ES-I3 (cell line): Measurements from ENCODE around the gene SDCCAG8.

Experiments used
- H3K36me3 ChIP-seq: 2 replicates; pipeline ENCODE4 v1.6.1; 2013; ENCODE audit warnings: mild to moderate bottlenecking, low read length, control low read depth, moderate library complexity; ENCODE audit not compliant: insufficient read depth
- H3K4me1 ChIP-seq: 2 replicates; pipeline ENCODE4 v1.6.1; 2013; ENCODE audit warnings: mild to moderate bottlenecking, control low read depth, low read length; ENCODE audit not compliant: insufficient read depth
- H3K9ac ChIP-seq: 2 replicates; pipeline ENCODE4 v1.6.1; 2013; ENCODE audit warnings: low read depth, mild to moderate bottlenecking, low read length, moderate library complexity
- H3K9me3 ChIP-seq: 2 replicates; pipeline ENCODE4 v1.6.1; 2013; ENCODE audit warnings: mild to moderate bottlenecking, low read length, moderate library complexity; ENCODE audit not compliant: control insufficient read depth, insufficient read depth

SDCCAG8 gene

DNA sequence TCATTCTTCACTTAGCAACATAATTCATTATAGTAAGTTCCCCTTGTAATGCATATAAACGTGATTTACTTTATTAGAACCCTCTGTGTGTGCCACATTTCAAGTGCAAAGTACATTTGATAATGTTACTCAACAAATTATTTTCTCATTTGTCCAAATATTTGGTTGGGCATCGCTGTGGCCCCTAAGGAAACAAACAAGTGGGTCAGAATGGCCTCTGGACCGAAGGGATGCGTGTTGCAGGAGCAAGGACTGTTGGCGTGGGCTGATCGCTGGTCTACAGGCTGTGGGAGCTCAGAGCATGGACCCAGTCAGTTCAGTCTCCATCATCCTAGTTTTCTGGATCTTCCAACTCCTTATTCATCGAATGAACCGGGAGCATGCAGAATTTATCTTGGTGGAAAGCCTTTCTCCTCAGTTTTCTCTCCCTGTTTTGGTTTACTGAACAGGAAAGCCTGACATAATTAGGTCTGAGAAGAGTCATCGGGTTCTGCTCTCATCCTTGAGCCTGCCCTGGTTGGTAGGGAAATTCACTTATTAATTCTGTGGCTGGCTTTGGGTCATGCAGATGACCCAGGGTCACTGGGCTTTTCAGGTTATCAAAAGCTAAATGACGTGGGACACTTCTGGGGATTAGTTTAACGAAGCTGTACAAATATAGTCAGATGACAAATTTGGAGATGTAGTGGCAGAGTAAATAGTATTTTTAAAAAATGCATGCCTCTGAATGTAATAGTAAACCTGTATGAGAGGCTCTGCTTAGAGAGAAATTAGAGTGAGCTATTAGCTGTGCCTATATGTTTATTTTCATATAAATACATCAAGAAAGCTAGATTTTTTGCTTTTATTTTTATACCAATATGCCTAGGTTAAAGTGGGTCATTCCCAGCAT, 200.2 kb downstream of the SDCCAG8 start:
- no peaks in the 10 kb centered on the region for H3K36me3 ChIP-seq
- H3K9ac ChIP-seq, result no peak overlapping the region
- H3K4me1 ChIP-seq, result 0 out of 2 replicates have a peak, but pooled peaks cover 3% of the 10 kb centered on the region
- H3K9me3 ChIP-seq, result no peaks in the 10 kb centered on the region

DNA sequence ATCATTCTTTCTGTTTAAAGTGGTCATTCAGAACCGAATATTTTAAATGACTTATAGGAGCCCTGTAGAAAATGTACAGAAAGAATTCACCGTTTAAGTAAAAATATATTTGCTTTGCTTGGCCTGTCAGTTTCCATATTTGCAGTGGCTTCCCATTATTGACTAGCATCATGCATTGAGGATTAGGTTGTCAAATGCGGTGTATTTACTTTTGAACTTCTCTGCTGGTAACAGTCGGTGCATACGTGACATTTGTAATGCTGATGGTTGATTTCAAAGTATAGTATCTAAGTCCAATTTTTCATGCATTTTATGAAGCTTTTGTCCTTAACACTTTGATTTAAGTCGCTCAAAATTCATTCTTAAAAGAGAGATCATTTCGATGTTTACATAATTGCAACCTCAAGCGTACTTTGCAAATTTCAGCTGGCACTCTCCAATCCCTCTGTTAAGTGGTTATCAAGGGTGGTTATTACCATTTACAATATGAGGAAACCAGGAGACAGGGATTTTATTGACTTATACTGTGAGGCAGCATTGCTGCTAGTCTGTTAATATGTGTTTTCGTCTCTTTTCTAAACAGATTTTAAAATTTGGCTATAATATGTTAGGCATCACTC, 201.6 kb downstream of the SDCCAG8 start:
- Histone ChIP-seq H3K4me1 (no peaks in the 10 kb centered on the region), H3K9ac (no peak overlapping the region), H3K36me3 (no peaks in the 10 kb centered on the region), H3K9me3 (no peaks in the 10 kb centered on the region)

DNA sequence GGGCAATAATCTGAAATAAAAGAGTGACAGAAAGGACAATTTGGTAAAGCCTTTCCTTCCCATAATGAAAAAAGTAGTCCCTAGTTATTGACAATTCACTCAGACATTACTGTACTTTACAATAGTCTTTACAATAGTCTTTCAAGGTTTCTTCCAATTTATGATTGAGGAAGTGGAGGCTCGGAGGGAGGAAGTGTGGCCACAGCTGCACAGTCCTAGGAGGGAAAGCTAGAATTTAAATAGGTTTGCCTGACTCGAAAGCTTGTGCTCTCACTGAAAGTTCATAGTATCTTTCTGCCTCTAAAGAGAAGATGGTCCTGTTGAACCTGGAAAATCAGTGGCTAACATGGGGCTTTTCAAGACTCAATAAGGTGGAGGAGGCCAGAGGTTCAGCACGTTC, 203.2 kb downstream of the SDCCAG8 start:
- H3K9ac ChIP-seq, result no peak overlapping the region

DNA sequence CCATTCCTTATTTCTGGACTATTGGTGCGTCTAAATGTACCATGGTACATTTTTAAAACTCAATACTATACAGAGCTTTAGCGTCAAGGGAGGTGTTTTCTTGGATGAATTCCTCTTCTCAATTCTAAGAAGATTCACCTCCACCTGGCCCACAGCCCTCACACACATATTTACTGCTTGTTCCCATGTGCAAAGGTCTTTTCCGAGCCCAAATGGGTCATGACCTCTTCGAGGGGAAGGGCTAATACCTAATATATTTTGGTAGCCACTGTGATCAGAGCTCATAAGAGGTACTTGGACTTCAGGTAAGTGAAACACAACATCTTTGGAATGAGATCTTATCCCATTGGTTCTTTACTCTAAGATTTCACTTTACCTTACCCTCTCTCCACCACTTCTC, 205.9 kb downstream of the SDCCAG8 start:
- Histone ChIP-seq H3K36me3 (no peaks in the 10 kb centered on the region), H3K9me3 (no peaks in the 10 kb centered on the region), H3K4me1 (no peaks in the 10 kb centered on the region), H3K9ac (no peak overlapping the region)

More for the DNA sequence above, 203.2 kb downstream of the SDCCAG8 start:
- Histone ChIP-seq H3K9me3 (no peaks in the 10 kb centered on the region), H3K36me3 (no peaks in the 10 kb centered on the region), H3K4me1 (no peaks in the 10 kb centered on the region)

DNA sequence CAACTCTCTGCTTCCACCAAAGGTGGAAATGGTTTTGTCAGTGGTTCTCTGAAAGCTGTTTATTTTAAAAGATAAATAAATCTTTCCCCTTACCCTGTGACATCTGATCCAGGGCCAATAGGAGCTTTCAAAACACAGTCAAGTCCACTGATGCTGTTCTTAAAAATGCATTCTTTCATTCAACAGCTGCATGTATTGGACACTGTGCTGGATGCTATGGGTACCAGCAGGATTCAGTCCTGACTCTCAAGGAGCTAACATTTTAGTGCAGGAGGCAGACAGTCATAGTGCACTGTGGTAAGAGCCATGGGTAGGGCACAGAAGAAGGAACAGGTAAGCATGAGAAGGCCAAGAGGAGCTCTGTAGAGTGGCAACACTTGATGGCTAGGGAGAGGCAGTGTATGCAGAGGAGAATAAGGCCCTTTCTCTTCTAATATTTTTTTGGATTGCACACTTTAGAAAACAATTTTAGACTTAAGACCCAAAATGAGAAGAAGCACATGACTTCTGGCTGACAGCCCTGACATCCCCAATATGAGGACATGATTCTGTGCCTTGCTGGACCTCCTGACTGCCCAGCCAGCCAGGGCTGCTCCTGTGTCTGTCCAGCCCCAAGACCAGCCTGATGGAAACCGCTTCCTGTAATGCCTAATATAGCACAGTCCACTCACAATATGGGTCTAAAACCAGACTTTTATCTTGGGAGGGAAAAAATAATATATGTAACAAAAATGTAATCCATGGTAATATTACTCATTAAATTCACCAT, 207.3 kb downstream of the SDCCAG8 start:
- H3K36me3 ChIP-seq, result no peaks in the 10 kb centered on the region
- no peaks in the 10 kb centered on the region for H3K4me1 ChIP-seq
- H3K9ac ChIP-seq, result no peak overlapping the region
- H3K9me3 ChIP-seq, result no peaks in the 10 kb centered on the region

DNA sequence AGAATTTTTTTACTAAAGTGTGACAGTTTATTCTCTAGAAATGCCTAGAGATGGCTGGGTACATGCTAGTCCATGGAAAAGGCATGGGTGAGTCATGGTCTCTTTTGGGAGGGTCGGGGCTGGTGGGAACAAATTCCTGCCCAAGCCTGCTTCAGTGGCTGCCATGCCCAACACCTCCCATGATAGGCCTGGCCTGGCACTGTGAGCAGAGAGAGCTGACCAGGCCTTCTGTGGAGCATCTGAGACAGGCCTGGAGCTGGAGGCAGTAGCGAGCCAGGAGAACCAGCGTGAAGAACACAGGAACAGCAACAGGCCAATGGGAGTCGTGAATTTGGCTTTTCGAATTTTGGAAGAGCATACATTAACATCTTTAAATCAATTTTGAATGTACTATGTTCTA, 209.2 kb downstream of the SDCCAG8 start:
- no peaks in the 10 kb centered on the region for H3K4me1 ChIP-seq
- H3K9me3 ChIP-seq, result no peaks in the 10 kb centered on the region
- H3K9ac ChIP-seq, result no peak overlapping the region
- no peaks in the 10 kb centered on the region for H3K36me3 ChIP-seq

DNA sequence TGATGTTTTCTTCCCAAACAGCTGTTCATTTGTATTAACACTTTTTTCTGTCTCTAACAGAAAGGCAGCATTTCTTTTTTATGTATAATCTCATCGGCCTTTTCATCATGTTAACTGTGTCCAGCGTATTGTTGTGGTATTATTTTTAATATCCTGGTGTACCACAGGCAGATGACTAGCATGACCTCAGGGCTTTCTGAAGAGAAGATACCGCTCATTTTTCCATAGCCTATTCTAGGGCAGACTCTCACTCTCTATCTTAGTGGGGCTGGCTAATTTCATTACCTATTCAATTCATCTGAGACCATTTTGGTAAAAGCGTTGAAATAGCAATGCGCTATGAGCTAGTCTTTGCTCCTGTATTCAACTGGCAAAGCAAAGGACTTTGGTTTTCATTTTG, 209.9 kb downstream of the SDCCAG8 start:
- no peaks in the 10 kb centered on the region for H3K36me3 ChIP-seq

DNA sequence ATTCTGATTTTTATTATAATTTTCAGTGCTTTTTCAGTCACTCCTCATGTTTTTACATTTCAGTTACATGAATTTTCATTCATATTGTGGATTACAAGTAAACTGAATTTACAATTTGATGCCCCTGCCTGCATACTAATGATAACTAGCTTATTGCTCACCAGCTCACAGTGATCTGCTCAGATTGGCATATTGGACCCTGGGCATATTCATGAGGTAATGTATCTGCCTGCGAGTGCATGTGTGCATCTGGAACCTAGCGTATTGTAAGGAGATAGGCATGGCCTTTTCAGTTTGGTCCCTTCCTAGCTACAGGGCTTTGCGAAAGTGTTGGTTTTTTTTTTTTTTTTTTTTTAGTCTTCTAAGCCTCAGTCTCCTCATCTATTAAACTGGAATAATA, 213.7 kb downstream of the SDCCAG8 start:
- H3K36me3 ChIP-seq, result no peaks in the 10 kb centered on the region
- H3K9me3 ChIP-seq, result no peaks in the 10 kb centered on the region
- peaks cover 22% of the 10 kb centered on the region for H3K4me1 ChIP-seq
- H3K9ac ChIP-seq, result no peak overlapping the region

More for the DNA sequence above, 209.9 kb downstream of the SDCCAG8 start:
- H3K4me1 ChIP-seq, result peaks cover 5% of the 10 kb centered on the region
- no peak overlapping the region for H3K9ac ChIP-seq
- H3K9me3 ChIP-seq, result no peaks in the 10 kb centered on the region

DNA sequence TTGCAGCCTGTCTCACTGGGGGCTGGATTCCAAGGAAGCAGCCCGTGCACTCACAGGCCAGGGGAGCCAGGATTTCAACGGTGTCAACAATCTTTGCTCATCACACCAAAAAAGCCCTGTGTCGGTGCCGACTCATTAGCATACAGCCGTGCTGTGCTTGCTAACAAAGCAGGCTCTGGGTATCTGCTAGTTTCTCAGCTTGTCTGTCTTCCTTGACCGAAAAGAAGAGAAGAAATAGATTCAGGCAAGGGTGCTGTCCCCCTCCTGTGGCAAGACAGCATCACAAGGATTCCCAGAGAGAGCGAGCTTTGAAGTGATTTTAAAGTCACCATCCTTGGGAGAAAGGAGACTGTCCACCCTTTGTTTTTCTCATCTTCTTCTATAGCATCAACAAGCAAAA, 214.7 kb downstream of the SDCCAG8 start:
- Histone ChIP-seq H3K9me3 (no peaks in the 10 kb centered on the region), H3K9ac (no peak overlapping the region), H3K4me1 (peaks cover 28% of the 10 kb centered on the region), H3K36me3 (no peaks in the 10 kb centered on the region)

DNA sequence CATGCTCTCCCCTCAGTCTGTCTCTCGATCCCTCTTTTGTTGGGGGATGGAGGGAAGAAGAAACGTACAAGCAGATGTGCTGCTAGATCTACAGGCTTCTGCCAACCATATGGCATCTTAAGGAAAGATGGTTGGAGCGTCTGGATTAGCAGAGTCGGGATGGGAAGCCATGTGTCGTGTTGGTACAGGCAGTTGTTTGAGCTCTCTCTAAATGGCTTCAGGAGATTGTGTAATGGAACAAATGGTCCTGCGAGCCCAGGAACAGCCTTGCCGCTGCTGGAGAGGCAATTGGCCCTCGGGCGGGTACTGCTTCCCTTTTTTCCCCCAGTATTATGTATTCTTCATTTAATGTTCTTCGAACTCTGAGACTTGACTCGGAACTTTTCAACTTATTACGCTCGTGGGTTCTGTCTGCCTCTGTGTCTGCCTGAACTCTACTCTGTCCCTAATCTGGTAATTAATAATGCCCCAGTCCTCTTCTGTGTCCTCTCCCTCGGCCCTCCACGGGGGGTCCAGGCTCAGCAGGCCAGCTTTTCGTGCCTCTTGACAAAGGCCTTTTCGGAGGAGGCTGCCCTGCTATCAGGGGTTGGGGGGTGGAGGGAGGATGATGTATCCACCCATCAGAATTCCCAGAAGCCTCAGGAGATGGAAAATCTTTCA, 215.3 kb downstream of the SDCCAG8 start:
- H3K36me3 ChIP-seq, result no peaks in the 10 kb centered on the region
- H3K9ac ChIP-seq, result no peak overlapping the region
- no peaks in the 10 kb centered on the region for H3K9me3 ChIP-seq
- peaks cover 33% of the 10 kb centered on the region for H3K4me1 ChIP-seq

DNA sequence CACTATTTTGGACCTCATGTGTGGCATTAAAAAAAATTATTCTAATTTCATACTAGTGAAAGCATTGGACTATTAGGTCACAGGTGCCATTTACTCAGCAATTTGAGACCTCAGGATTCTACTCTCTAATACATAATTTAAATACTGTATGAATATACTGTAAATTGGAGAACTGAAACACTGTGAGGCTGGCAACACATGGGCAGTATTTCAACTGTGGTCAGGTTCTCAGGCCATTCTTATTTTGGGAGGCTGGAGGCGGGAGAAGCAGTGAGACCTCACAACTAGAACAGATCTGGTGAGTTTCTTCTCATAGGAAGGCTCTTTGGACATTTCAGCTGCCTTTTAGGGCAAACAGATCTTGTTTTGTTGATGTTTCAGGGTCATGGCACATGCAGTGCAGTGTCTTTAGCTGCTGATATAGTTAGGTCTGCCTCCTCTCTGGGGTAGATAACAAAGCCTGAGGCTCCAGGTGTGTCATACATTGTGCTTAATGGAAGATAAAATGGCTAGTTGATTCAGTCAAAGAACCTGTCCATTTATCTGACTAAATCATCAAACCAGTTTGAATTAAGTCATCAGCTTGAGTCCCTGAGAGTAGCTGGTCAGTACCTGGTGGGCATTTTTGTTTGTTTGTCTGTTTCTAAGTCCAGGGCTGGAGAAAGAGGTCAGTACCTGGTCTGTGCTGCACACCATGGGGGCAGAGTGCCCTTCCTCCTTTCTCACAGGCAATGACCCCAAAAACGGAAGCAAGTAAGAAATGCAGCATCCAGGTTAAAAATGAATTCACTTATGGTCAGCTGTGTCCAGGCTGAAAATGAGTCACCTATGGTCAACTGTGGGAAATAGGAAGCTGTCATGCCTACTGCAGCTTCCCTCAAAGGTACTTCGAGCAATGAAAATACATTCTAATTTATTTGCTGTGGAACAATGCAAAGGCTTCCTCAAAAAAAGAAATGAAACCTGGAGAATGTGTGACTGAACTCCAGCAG, 216.2 kb downstream of the SDCCAG8 start:
- H3K36me3 ChIP-seq, result no peaks in the 10 kb centered on the region
- H3K4me1 ChIP-seq, result peaks cover 36% of the 10 kb centered on the region
- no peak overlapping the region for H3K9ac ChIP-seq
- no peaks in the 10 kb centered on the region for H3K9me3 ChIP-seq

DNA sequence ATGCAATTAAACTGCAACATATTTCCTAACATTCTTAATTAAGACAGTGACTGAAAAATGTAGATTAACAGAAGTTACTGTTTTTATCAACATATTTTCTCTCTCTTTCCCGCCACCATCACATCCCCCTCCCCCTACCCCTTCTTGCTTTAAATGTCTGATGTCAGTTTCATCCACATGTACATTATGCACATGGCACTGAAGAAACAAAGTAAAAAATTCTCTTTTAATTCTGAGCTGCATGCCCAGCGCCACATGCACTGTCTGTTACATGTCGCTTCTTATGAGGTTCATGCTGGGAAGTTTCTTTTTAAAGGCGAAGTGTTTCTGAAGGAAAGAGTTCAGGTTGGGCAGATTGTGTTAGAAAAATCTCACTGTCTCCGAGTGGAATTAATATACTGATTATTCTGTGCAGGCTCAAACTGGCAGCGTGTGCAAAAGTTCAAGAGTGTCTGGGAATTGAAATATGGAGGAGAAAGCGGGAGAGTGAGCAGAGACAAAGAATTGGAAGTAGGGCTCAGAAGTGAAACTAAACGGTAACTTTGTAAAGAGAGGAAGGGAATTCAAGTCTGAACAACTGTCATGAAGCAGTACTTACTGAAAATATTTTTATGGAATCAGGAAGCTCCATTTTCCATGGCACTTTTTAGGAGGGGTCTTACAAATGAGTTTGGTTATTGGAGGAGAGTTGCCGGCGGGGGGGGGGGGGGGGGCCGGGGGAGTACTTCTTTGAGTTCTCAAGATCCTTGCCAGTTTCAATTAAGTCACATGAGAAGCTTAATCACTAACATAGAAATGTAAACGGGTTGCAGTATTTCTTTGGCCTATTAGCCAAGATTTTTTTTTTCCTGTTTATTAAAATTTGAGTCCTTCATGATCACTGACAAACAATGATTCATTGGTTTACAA, 217.6 kb downstream of the SDCCAG8 start:
- no peaks in the 10 kb centered on the region for H3K36me3 ChIP-seq
- no peak overlapping the region; the same call in 1 of the 2 replicates for H3K9ac ChIP-seq
- H3K9me3 ChIP-seq, result no peaks in the 10 kb centered on the region
- H3K4me1 ChIP-seq, result peaks cover 36% of the 10 kb centered on the region
